ENCODE results near the gene TNRC6B.
"Not testable (repeated sequence)": the region's sequence is repeated elsewhere in the genome, so short reads cannot be mapped to it uniquely, and the experiment has no call there.

TNRC6B gene

GRCh38 chr22:40300884-40301672, 123.4 kb downstream of the TNRC6B start:
- no peak for DNase-seq

- no peak for DNase-seq
These were observed 124.4 kb downstream of the TNRC6B start for GRCh38 chr22:40302149-40302548.

DNA sequence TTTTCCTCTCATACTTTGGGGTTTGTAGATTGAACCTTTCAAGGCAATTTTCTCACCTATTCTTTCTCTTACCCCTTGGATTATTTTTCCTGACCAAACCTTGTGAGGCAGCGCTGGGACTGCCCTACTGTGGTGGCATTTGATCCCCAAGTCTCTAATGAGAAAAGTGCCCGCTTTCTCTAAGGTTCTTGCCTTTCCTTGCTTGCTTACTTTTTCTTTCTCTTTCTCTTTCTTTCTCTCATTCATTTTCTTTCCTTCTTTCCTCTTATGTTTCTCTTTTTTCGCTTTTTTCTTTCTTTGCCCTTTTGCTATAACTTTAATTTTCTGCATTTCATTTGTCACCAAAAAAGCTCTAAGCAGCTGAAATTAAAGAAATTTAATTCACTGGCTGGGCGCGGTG, 127.9 kb downstream of the TNRC6B start:
- no peak for DNase-seq

DNA sequence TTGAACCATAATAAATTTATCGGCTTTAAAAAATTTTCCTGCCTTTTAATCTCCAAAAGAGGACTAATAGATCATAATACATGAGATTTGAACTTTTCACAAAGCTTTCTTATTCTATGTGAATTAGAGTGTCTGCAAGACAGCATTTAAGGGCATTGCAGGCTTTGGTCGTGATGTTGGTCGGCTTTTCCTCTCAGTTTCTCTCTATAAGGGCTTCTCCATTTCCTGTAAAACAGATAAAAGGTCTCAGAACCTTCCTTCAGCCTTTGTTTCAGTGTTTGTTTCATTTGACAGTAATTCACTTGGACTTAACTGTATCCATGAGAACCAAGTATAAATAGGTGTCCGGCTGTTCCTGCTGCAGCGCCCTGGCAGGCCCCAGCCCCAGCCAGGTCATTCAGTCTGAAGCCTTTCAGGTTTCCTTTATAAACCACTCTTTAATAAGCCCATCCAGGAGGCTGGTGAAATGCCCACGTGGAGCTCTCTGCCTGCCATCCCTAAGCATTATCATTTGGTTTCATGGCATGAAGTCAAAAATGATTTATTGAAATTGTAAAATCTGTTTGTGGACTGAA, 131.4 kb downstream of the TNRC6B start:
- DNase-seq = no peak

DNA sequence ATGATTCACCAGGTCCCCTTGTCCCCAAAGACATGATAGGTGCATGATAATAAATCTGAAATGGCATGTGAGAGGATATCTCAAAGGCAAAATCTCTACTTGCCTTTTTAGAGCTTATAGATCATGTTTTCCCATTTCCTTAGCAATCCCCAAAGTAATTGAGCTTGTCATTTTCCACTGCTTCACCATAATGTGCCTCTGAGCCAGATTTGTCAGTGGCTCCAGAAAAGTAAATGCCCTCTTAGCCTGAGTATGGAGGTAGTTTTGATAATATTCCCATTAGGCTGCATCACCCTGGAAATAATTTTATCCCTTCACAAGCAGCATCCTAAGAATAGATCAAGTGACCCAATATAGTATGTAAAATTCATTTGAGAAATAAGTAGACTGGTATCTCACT, 131.9 kb downstream of the TNRC6B start:
- no peak for DNase-seq

- DNase-seq = no peak
These were observed 132.5 kb downstream of the TNRC6B start for GRCh38 chr22:40310081-40310767.

DNA sequence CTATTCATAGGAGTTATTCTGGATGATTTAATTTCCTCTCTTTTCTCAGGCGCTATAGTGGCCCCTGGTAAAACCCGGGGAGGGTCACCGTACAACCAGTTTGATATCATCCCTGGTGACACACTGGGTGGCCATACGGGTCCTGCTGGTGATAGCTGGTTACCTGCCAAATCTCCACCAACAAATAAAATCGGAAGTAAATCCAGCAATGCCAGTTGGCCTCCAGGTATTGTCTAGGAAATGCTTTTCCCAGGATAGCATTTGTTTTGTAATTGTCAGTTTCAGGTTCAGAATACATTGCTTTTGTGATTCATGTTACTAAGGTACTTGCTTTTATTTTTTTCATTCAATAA, 133.0 kb downstream of the TNRC6B start:
- DNase-seq = no peak

DNA sequence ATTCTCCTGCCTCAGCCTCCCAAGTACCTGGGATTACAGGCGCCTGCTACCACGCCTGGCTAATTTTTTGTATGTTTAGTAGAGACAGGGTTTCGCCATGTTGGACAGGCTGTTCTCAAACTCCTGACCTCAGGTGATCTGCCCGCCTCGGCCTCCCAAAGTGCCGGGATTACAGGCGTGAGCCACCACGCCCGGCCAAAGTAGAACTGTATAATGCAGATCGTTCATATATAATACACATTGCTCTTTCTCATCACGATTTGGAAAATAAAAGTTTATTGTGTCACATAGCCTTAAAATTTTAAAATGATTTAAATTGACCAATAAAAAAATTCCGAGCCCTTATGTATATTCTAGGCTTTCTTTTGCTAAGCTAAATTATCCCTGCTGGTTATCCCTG, 133.9 kb downstream of the TNRC6B start:
- not testable (repeated sequence) for DNase-seq

GRCh38 chr22:40312050-40312449, 134.3 kb downstream of the TNRC6B start:
- DNase-seq = no peak

DNA sequence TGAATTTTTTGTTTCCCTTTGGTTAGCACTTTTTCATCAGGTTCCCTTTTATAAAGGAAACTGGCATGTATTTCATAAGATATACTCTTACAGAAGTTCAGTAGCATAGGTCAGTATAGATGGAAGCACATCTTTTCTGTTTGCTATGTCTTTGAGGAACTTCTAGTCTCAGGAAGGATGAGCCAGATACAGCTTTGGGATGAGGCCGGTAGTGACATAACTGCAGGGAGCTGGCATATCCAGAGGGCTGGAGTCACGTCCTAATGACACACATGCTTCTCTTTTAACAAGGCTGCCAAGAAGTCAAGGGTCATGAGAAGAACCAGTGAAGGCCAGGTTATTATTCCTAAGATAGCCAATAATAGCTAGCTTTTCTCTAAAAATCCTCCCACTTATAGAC, 135.3 kb downstream of the TNRC6B start:
- DNase-seq = no peak

DNA sequence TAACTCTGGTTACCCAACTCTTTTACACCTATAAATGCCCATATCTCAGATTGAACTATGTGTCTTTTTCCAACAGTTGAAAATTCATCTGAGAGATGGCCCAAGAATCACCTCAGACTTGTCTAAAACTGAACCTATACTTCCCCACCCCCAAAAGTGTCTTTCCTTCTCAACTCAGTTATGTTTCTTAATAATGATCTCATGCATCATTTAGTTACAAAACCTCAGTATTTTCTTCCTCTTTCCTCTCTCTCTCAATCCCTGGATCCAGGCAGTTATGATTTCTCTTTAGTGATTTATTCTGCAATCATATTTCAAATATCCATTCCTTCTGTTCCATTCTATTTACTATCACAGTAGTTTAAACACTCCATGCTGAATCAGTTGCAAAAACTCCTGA, 136.3 kb downstream of the TNRC6B start:
- no peak for DNase-seq

DNA sequence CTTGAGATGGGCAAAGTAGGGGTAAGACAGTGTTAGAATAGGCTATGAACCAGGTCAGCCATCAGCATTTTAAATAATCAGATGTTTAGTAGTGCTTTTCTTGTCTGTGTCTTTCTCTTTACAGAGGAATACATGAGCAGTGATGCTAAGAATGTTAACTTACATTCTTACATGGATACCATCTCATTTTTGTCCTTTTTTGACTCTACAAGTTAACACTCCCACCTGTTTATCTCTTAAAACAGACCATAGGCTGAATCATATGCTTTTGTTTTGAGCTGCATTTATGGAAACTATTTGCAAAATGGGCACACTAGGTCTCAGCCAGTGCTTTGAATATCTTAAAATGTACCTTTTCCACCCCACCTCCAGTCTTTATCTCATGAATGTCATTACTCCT, 143.0 kb downstream of the TNRC6B start:
- DNase-seq = no peak

DNA sequence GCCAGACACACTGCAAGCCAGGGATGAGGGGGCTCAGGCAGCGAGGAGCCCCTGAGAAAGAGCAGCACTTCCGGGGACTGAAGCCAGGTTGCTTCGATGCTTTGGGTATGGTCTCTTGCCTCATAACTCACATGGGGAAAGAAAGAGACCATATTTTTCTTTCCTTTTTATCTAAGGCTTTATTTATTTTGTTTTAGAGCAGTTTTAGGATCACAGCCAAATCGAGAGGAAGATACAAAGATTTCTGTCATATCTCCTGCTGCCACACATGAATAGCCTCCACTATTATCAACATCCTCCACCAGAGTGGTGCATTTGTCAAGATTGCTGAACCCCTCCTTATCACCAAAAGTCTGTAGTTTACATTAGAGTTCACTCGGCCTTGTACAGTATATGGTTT, 144.3 kb downstream of the TNRC6B start:
- no peak for DNase-seq

GRCh38 chr22:40322818-40323447, 145.2 kb downstream of the TNRC6B start:
- no peak for DNase-seq

DNA sequence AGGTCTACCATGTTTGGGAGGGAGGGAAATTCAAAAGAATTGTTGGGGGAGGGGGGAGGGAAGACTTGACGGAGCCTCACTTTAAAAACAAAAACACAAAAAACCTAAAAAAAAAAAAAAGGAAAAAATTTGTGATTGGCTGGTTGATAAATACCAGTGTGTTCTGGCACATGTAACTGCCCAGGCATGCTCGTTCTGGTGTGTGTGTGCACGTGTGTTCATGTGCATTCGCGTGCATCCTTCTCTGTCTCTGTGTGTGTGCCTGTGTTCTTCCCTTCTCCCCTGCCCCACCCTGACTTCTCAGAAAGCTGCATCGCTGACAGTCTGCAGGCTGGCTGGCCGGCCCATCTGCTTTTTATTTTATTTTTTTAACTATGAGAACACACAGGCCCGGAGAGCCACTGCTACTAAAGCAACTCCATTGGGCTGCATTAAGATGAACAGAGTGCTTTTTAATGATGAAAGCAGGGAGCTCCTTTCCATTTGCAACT, 146.0 kb downstream of the TNRC6B start:
- no peak for DNase-seq

GRCh38 chr22:40324468-40325305, 147.0 kb downstream of the TNRC6B start:
- no peak for DNase-seq

- no peak for DNase-seq
These were observed 147.6 kb downstream of the TNRC6B start for GRCh38 chr22:40325315-40325714.

- DNase-seq = no peak
These were observed 149.4 kb downstream of the TNRC6B start for GRCh38 chr22:40326905-40327735.

DNA sequence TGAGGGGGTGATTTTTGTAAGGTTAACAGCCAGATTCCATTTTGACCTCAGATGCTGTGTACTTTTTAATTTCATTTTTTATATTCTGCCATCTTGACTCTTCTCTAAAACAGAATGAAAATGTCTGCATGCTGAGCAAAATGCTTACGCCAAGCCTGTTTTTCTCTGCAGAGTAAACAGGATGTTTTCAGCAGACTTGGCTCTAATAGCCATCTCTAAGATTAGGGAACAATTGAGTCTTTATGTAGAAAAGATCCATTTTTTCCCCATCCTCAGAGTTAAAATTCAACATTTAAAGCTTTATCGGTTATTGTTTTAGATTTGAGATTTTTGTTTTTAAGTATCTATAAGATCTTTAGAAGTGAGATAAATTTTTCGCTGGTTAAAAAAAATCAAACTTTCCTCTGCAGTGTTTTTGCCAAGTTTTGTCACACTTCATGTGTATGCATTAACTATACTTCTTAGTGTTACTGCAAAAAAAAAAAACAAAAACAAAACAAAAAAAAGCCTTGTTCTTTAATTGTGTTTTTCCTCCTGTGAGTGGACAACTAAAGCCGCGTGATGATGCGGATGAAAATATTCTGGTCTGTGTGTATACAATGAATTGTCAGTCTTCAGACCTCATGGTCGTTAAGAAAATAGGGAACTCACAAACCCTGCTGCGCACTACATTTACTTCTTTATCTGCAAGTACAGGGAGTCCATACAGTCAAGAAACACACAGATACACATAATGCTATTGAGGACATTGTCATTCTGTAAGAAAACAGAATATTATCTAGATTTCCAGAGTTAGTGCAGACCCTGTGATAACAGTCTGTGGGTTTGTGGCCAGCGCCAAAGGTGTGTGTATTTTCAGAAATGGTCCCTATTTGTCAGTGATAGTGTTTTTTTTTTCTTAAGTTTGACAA, 151.1 kb downstream of the TNRC6B start:
- DNase-seq = no peak

DNA sequence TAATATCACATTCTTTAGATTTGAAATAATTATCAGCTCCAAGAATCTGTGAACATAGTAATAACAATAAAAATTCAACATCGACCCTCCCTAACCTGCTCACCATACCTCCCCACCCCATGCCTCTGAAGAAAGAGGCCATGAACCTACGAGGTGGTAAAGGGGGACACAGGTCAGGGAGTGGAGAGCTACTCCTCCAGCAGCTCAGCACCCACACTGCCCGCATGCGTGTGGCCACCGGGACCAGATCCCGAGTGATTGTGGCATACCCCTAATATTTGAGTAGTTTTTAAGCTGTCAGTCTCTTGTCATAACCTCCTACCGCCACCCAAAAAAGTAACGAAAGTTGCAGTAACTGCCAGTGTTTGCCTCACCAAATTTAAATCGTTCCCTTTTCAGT, 151.7 kb downstream of the TNRC6B start:
- DNase-seq = no peak

DNA sequence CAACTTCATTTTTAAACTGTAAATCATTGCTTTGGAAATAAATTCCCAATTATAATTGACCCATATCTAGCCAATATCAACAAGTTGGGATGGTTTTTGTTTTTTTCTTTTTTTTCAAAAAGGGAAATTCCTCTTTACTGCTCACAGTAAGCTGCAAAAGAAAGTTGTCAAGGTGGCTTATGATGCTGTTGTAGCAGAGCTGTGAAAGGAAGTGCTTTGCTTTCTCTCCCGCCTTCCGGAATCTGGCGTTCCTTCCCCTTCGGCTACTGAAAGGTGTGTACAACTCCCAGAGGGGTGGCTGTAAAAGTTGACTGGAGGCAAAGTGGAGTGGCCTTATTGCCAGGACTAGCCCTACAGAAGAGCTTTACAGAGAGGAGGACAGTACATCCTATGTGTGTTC, 152.4 kb downstream of the TNRC6B start:
- no peak for DNase-seq
